Mesenteric fat pad (tissue), 1 donor: ENCODE data around the gene CAV3. TPM values are rescaled to one million over a fixed set of nuclear protein-coding genes. Genes with fewer than 3 reads are reported as not detected.
A peak's percentile ranks its signal among the peaks of the same experiment; 100 is the strongest.

Experiments
- DNase-seq: peaks from one replicate; pipeline ENCODE4 v3.0.0-alpha.2; 2020; ENCODE audit warnings: low spot score
- total RNA-seq: library from RNA; stranded (reverse); fragmentation: NEBNext Ultra II Directional; extraction: Animal tissue kit (Norgen Biotek cat#: 25700); gene quantifications from one replicate; pipeline ENCODE4 v1.2.1, GENCODE V29; 2021
- donor health status: DM: yes; HTN: yes; CAD: no.

The CAV3 gene
- total RNA-seq, 1 donor from 2014 or later, result not detected

- no peak for DNase-seq
Observed at GRCh38 chr3:8734908-8735307, 1.3 kb downstream of the CAV3 start.

- no peak for DNase-seq
Observed at GRCh38 chr3:8736436-8736835, 2.8 kb downstream of the CAV3 start.

- DNase-seq, result no peak
Observed at GRCh38 chr3:8737301-8737700, 3.7 kb downstream of the CAV3 start.

DNA sequence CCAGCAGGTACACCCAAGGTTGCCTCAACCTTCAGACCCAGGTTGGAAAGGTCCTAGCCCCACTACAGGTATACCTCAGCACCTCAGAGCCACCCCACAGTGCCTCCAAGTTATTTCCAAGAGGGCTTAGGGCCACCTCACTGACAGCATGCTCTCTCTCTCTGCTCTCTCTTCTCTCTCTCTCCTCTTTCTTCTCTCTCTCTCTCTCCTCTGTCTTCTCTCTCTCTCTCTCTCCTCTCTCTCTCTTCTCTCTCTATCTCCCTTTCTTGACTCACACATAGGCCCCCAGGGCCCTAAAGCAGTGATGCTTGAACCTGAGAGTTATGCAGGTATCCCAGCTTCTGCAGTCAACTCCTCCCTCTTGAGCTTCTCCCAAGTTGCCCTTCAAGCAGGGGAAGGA lies 4.2 kb downstream of the CAV3 start:
- DNase-seq, result no peak

- DNase-seq, result no peak
Observed at GRCh38 chr3:8738639-8739038, 5.0 kb downstream of the CAV3 start.

DNA sequence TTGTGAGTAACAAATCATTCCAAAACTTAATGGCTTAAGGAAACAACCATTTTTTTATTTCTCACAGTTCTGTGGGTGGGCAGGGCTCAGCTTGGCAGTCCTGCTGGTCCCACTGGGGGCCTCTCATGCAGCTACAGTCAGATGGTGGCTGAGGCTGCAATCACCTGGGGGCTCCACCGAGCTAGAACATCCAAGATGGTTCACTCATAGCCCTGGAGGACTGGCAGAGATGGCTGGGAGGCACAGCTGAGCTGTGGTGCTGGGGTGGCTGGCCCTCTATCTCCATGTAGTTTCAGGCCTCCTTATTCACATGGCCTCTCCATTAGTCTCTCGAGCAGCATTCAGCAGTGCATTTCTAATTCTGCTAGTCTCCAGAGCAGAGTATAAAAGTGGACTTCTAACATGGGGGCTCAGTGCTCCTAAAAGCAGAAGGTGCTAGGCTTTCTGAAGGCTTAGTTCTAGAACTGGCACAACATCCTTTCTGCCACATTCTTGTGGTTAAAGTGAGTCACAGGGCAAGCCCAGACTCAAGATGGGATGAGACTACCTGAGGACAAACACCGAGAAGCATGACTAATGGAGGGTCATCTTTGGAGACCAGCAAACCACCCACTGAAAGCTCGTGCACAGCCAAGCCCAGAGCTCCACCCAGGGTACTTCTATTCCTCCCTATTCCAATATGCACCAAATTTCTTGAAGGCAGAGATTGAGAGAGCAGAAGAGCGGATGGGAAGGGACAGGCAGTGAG lies 6.3 kb downstream of the CAV3 start:
- DNase-seq, result no peak

GRCh38 chr3:8741581-8742261 lies 8.1 kb downstream of the CAV3 start:
- no peak for DNase-seq

GRCh38 chr3:8743021-8743601 lies 9.5 kb downstream of the CAV3 start:
- no peak for DNase-seq

GRCh38 chr3:8743911-8744310 lies 10.3 kb downstream of the CAV3 start:
- no peak for DNase-seq

DNA sequence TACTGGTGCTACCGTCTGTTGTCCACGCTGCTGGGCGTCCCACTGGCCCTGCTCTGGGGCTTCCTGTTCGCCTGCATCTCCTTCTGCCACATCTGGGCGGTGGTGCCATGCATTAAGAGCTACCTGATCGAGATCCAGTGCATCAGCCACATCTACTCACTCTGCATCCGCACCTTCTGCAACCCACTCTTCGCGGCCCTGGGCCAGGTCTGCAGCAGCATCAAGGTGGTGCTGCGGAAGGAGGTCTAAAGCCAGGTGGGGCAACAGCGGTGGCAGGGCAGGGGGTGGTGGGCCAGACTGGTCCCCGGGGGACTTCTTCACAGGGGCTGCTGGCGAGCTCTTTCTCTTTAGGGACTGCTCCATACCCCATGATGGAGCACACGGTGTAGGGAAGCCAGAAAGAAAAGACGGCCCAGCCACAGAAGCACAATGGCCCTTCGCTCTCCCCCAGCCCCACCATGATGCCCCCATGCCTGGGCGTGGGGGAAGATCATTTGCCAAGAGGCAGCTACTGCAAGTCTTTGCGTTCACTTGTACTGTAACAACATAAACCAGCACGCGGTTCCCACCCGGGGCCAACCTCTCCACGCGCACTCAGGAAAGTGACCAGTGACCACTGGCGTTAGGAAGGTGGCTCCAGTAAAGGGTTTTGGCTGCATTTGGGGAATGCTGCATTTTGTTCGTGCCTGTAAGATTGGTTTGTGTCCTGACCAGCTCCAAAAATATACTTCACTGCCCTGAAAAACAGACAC lies 12.2 kb downstream of the CAV3 start:
- peak; percentile 88 for DNase-seq

DNA sequence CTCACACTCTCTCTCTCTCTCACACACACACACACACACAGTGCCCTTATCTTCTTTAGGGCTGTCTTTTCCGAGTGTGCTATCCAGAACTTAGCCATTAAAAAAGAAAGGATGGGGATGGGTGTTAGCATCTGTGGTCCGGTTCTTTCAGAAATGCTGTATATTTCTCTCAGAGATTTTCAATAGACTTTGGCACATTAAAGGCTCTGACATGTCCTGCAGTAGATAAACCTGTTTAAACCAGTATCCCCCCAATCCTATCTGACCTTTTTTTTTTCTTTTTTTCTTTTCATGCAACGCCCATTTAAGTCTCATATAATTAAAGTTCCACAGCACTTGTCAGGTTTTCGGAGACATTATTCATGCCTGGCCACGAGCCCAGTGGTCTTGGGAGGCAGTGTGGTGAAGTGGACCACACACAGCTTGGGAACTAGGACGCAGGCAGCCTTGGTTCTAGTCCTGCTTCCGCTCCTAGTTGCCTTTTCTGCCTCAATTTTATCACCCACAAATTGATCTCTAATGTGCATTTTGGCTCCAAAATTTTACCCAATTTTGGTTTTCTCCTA lies 13.3 kb downstream of the CAV3 start:
- no peak for DNase-seq

GRCh38 chr3:8749316-8749715 lies 15.7 kb downstream of the CAV3 start:
- peak; percentile 67 for DNase-seq

DNA sequence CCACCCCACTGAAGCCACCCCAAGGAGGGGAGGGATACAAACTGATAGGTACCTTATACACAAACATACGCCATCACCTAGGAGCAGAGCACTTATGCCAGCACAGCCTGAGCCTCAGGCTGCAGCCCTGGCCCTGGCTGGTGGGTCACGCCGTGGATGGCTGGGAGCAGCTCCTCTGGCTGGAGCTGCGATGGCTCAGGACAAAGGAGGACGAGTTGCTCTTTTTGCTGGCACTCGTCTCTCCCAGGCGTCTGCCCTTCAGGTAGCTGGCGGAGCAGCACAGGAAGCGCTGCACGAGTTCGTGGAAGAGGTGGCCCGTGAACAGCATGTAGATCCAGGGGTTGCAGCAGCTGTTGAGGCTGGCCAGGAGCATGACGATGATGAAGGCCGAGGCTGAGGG lies 19.2 kb downstream of the CAV3 start:
- DNase-seq, result peak; percentile 76

GRCh38 chr3:8755097-8755496 lies 21.5 kb downstream of the CAV3 start:
- no peak for DNase-seq

GRCh38 chr3:8755564-8756237 lies 22.1 kb downstream of the CAV3 start:
- DNase-seq, result peak; percentile 6

DNA sequence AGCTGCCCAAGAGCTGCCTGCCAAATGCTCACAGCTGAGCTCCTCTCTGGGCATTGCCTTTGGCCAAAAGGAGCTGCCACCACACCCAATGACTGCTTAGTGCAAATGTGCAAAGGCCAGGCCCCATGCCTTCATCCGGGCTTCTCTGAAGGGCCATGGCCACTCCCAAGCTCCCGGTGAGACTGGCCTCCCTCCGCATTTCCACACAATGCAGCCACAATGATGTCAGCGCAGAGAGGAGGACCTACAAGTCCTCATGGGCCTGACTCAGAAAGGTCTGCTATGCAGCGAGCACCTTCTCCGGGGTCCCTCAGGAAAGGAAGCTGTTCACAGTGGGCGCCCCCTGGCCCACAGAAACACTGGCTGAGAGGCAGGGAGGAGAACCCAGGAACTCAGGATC lies 23.1 kb downstream of the CAV3 start:
- DNase-seq, result peak; percentile 77

GRCh38 chr3:8757551-8758518 lies 24.2 kb downstream of the CAV3 start:
- peak; percentile 76 for DNase-seq

DNA sequence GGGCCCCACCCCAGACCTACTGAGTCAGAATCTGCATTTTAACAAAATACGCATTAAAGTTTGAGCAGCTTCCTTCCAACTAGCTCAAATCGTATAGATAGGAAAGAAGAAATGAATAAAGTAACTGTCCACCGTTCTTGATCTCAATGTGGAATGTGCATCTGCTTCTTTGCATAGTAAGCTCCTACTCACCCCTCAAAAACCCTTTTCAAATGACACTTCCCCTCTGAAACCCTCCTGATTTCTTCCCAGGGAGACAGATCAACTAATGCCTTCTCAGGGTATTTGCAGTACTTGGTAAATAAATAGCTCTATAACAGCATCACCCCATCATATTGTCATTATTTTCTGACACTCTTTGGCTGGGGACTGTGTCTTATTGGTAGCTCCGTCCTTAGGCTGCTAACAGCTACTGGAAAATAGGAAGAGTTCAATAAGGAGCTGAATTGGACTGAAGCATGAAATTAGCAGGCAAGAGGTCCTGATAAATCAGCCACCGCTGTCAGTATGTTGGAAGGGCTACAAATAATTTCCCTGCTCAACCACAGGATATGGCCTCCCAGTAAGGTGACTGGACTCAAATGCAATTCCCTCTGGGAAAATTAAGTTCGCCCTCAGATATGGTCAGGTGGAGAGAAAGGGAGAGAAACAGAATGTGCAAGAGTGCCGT lies 25.6 kb downstream of the CAV3 start:
- no peak for DNase-seq

DNA sequence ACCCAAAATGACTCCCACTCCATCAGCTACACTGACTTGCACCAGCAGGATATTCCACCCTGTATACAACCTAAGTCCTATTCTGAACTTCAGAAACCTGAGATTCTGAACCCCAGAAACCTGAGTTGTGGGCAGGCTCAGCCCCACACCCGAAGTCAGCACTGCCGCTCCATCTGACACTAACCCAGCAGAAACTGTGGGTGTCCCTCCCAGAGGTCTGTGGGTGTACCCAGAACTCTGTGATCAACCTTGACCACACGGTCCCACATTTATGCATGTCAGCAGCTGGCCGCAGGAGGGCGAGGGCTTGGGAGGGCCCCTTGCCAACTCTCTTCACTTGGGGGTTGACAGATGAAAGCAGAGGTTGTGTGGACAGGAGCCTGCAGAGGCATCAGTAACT lies 26.5 kb downstream of the CAV3 start:
- no peak for DNase-seq
